ENCODE results near the gene AATF.

Gene AATF

GRCh38 chr17:36942631-36943125 is 6.1 kb upstream of the AATF start:
- DNase-seq = no peak

DNA sequence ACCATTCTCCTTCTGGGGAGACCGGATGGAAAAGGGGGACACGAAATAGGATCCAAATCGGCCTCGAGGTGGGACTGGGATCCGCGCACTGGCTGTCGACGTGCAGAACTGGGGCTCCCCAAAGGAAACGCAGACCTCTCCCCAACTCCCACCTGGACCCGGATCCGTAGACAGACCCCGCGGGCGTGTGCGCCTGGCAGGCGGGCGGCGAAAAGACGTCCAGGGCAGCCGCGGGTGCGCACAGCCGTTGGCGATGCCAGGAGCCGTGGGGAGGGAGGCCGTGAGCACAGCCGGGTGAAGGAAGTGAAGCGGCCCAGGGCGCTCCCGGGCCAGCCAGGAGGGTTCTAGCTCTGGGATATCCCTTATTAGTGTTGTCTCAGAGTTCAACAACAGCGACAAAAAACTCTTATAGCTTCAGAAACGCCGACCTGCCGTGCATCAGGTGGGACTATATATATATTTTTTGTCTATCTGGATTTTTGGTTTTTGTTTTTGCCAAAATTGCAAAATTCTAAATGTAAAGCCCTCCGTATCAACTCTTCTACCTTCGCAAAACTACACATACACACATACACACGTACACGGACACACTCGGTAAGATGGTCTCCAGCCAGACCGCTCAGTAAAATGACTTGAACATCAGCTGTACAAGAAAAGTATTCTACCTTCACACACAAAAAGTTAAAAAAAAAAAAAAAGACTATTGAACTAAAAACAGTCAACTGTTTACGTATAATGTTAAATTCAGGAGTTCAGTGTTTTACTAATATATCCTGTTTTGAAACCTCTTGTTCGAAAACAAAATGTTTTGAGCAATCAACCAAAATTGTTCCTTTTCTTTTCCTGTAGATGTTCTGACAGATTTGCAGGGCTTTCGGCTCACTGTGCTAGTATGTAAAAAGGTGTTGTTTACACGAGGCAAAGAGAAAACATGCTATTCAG is 5.2 kb upstream of the AATF start:
- no peak for DNase-seq

DNA sequence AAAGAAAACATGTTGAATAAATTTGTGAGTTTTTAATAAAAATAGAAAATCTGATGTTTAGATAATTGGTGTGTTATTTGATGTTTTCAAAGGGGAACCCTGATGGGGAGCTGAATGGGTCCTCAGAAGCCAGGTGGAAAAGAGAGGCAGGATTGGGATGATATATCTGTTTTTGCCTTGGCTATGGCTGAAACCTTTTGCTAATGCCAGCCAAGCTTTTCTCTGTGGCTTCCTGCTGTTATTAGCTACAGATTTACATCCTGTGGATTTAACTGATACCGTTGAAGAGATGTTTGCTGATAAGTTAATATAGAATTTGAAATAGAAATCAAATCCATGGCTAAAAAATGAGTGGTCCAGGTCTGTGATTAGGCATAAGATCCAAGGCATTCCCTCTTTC is 4.2 kb upstream of the AATF start:
- DNase-seq = no peak

GRCh38 chr17:36945140-36945539 is 3.6 kb upstream of the AATF start:
- DNase-seq = no peak

DNA sequence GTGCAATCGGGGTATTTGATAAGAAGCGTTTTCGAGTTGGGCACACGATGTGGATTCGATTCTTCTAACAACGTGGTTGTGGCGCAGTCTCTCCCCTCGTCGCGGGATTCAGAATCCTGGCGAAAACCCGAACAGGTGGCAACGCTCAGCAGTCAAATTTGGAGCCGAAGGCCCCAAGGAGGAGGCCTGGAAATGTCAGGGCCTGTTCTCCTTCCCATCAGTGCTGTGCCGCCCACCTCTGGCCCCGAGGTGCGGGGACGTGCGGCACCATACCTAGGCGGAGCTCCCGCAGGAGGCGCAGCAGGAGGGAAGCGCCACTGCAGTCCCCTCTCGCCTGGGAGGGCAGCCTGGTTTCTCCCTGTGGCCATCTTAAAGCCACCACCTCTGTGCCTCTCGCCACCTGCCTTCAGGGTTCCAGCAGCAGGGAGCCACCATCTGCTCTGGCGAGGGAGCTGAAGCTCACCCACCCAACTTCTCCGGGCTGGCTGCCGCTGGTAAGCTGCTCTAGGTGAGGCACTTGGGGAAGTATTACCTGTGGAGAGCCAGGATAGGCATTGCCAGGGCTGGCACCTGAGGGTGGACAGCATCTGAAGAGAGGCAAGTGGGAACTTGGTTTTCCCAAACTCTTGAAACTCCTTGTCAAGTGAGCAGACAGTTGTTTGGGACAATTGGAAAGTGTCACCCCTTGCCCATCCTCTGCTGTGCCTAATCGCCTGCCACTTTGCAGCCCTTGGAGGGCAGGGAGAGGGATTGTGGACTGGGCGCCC is 2.6 kb upstream of the AATF start:
- DNase-seq = no peak

GRCh38 chr17:36946726-36947091 is 2.0 kb upstream of the AATF start:
- no peak for DNase-seq

GRCh38 chr17:36947922-36948716 is 635 bp upstream of the AATF start:
- peak; percentile 77 for DNase-seq

DNA sequence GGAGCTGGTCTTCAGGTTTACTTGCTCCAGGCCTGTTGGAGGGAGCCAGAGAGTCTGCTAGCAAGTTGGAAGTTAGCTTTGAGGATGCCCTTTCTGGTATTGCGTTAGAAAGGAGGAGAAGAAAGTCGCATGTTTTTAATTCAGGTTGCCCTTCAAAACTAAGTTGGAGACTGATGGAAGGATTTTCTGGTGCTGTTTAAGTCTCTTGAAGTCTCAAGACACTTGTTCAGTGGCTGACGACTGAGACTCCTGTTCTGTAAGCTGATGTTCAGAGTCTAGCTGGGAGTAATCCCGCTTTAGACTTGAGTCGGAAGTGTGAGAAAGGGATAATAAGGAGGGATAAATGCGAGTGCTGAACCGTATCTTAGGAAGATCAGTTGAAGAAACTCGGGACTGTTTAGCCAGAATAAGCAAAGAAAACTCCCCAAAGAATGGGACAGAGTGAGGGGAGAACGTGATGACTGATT is 740 bp downstream of the AATF start:
- no peak for DNase-seq

DNA sequence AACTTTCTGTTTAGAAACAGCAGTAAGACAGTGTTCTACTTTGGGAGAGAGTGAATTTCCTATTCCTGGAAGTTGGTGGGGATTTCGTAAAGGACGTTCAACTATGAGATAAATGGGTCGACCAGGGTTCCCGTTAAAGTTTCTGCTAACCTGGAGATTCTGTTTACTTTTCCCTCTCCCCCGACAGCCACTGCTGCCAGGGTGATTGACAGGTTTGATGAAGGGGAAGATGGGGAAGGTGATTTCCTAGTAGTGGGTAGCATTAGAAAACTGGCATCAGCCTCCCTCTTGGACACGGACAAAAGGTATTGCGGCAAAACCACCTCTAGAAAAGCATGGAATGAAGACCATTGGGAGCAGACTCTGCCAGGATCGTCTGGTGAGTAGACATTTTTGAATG is 1.3 kb downstream of the AATF start:
- DNase-seq = no peak

DNA sequence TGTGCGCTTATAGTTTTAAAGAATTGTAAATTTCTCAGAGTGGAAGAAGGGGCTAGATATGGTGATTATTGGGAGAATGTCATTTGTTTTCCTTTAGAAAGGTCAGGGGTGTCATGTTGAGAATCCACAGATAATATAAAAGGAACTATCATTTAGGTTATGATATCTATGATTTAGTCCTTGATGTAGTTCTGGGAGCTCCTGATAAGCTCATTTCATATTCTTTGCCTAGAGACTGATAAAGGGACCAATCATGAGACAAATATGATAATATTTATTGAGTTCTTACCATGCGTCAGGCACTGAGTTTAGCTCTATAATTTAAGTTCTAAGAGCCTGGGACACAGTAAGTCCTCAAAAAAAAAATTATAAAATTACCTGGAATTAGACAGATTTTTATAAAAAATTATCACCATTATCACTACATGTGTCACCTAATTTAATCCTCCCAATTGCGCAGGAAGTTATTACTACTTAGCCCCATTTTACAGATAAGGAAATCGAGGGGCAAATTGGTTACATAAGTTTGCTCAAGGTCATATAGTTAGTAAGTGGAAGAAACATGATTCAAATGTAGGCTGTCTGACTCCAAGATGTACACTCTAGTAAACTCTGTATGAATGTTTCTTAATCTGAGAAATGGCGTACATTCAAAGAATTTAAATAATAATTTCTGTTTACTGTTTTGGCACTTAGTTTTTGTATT is 2.5 kb downstream of the AATF start:
- DNase-seq = no peak

DNA sequence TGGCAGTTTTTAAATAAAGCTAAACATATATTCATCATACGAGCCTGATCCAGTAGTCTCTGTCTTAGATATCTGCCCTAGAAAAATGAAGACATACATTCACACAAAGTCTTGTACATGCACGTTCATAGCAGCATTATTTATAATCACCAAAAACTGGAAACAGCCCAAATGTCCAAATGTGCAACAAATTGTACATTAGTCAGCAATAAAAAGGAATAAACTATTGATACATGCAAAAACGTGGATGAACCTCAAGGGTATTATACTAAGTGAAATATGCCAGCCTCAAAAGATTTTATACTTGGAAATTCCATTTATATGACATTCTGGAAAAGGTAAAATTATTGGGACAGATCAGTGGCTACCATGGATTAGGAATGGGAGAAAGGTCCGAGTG is 22.8 kb downstream of the AATF start:
- no peak for DNase-seq

GRCh38 chr17:36972186-36972700 is 23.5 kb downstream of the AATF start:
- no peak for DNase-seq

GRCh38 chr17:36972905-36973304 is 24.2 kb downstream of the AATF start:
- no peak for DNase-seq

- DNase-seq = no peak
These were observed 27.3 kb downstream of the AATF start for GRCh38 chr17:36975922-36976515.

DNA sequence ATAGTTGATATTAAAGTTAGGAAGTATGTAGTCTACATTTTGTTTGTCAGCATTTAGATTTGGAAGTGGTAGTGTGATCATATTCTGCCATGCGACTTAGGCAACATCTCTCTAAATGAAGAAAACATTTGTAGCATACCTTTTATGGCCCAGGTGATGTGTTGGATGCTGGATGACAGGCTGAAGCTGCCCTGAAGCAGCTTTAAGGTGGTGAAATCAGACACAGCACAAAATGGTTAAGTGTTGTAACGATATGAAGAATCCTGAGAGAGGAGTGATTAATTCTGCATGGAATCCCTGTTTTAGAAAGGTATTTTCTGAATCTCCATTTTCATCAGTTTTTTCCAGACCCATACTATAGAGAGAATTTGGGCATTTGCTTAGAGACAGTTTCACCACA is 28.3 kb downstream of the AATF start:
- DNase-seq = no peak

DNA sequence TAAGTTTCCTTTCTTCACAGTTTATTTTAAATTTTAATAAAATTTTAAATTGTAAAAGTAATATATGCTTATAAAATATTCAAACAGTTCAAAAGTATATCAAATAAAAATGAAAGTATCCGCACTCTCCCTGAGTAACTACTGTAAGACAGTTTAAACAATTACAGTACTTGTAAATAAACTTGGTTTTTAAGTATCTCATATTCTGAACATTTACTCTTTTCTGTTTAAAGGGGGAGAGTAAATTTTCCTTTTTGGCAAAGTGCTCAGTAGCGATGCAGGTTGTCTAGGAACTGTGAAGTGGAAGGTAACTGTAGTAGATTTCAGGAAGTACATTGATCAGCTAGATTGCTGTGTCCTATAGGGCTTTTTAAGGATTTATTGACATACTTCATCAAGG is 28.8 kb downstream of the AATF start:
- no peak for DNase-seq

- no peak for DNase-seq
These were observed 30.2 kb downstream of the AATF start for GRCh38 chr17:36978810-36979564.

DNA sequence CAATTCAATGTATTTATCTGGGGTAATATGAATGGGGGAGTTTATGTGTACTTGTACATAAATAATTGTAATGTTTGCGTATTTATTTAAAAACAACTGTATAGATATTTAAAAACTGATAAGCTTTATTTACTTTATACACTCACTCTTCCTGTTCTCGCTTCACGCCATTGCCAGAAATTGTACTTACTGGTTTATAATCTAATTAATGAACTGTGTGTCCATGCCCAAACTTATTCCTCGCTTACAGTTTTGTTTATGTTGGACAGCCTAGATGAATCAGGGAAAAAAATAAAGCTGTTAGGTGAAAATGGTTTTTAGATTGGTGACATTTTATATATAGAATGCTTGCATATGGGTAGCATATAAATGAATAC is 30.8 kb downstream of the AATF start:
- DNase-seq = no peak

- no peak for DNase-seq
These were observed 31.6 kb downstream of the AATF start for GRCh38 chr17:36980280-36980761.

- DNase-seq = no peak
These were observed 34.9 kb downstream of the AATF start for GRCh38 chr17:36983618-36984017.

GRCh38 chr17:36989173-36989572 is 40.4 kb downstream of the AATF start:
- no peak for DNase-seq
